Fibroblast of villous mesenchyme (primary cell): Measurements from ENCODE around the gene VAX1. TPM values are rescaled to one million over a fixed set of nuclear protein-coding genes. Genes with fewer than 3 reads are reported as not detected.
"Not testable (repeated sequence)": the region's sequence is repeated elsewhere in the genome, so short reads cannot be mapped to it uniquely, and the experiment has no call there.

ENCODE experiments used
- DNase-seq: peaks from one replicate; pipeline ENCODE4 v3.0.0-alpha.2; 2010; ENCODE audit warnings: low read depth
- H3K4me3 ChIP-seq: 2 replicates; pipeline ENCODE4 v1.5.1; 2011; ENCODE audit warnings: low read depth, mild to moderate bottlenecking, low read length
- small RNA-seq: library from RNA; depleted of rRNA; stranded (forward); fragments of <200 nt; gene quantifications from one replicate; pipeline ENCODE3, GENCODE V24; 2012
- total RNA-seq: library from RNA; depleted of rRNA; stranded (reverse); fragments of >200 nt; gene quantifications from 2 replicates; pipeline ENCODE4 v1.2.3, GENCODE V29; 2012
- TF ChIP-seq, protein P1 (sequence below): IDR thresholded peaks from 2 replicates; pipeline ENCODE4 v1.5.1; 2012; ENCODE audit warnings: low read depth, mild to moderate bottlenecking, low read length; ENCODE audit not compliant: insufficient read depth

The VAX1 gene
- total RNA-seq, 1 donor = not detected

DNA sequence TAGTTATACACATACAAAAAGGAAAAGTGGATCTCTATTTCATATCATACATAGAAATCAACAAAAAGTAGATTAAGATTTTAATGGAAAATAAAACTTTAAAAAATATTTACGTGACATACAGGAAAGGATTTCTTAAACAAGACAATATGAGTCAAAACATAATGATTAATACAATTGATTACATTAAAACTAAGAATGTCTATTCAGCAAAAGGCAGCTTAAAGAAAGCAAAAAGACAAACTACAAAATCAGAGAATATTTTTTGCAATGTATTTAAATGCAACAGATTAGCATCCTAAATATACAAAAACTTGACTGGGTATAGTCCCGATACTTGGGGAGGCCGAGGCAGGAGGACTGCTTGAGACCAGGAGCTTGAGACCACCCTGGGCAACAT lies 50.5 kb downstream of the VAX1 start:
- no peak overlapping the region for H3K4me3 ChIP-seq
- no peak for DNase-seq
- TF ChIP-seq, protein P1, sequence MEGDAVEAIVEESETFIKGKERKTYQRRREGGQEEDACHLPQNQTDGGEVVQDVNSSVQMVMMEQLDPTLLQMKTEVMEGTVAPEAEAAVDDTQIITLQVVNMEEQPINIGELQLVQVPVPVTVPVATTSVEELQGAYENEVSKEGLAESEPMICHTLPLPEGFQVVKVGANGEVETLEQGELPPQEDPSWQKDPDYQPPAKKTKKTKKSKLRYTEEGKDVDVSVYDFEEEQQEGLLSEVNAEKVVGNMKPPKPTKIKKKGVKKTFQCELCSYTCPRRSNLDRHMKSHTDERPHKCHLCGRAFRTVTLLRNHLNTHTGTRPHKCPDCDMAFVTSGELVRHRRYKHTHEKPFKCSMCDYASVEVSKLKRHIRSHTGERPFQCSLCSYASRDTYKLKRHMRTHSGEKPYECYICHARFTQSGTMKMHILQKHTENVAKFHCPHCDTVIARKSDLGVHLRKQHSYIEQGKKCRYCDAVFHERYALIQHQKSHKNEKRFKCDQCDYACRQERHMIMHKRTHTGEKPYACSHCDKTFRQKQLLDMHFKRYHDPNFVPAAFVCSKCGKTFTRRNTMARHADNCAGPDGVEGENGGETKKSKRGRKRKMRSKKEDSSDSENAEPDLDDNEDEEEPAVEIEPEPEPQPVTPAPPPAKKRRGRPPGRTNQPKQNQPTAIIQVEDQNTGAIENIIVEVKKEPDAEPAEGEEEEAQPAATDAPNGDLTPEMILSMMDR = no peak

DNA sequence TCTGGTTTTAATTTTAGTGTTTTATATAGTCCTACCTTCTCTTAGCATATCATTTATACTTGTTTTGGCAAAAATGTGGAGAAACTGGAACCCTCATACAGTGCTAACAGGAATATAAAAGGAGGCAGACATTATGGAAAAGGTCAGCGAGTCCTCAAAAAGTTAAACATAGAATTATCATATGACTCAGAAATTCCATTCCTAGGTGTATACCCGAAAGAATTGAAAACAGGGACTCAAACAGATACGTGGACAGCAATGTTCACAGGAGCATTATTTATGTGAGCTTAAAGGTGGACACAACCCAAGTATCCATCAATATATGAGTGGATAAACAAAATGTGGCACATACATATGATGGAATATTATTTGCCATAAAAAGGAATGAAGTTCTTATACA lies 51.5 kb downstream of the VAX1 start:
- no peak overlapping the region for H3K4me3 ChIP-seq
- no peak for DNase-seq
- TF ChIP-seq, protein P1 = no peak

DNA sequence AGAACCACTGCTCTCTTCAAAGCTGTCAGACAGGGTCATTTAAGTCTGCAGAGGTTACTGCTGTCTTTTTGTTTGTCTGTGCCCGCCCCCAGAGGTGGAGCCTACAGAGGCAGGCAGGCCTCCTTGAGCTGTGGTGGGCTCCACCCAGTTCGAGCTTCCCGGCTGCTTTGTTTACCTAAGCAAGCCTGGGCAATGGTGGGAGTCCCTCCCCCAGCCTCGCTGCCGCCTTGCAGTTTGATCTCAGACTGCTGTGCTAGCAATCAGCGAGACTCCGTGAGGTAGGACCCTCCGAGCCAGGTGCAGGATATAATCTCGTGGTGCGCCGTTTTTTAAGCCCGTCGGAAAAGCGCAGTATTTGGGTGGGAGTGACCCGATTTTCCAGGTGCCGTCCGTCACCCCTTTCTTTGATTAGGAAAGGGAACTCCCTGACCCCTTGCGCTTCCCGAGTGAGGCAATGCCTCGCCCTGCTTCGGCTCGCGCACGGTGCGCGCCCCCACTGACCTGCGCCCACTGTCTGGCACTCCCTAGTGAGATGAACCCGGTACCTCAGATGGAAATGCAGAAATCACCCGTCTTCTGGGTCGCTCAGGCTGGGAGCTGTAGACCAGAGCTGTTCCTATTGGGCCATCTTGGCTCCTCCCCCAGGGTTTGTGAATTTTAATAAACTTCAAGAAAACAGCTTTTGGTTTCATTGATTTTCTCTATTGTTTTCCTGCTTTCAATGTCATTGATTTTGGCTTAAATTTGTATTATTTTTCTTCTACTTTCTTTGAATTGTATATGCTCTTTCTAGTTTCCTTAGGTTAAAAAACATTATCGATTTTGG lies 53.4 kb downstream of the VAX1 start:
- DNase-seq, H3K4me3 ChIP-seq: not testable (repeated sequence)

Small RNA genes within 50 kb of the gene (small RNA-seq; reads per million reads assigned to genes)
- gene MIR3663 = not detected

Other genes with a start within 250 kb of the VAX1 start
- 2.2 and 2.6 TPM in 2 replicates for gene SHTN1, start 133.1 kb downstream of the VAX1 start, total RNA-seq
- not detected in 2 replicates for gene KCNK18, start 59.2 kb upstream of the VAX1 start, total RNA-seq
- under 0.01 TPM in 1 of 2 replicates, not detected in the other for gene SLC18A2, start 102.8 kb upstream of the VAX1 start, total RNA-seq
- 26.1 and 37.1 TPM in 2 replicates for gene PDZD8, start 237.2 kb upstream of the VAX1 start, total RNA-seq